GM06990 (cell line): ENCODE data around the gene OTP.

Experiments used
- DNase-seq: peaks from one replicate; pipeline ENCODE4 v3.0.0-alpha.2; 2011; ENCODE audit not compliant: insufficient read length; ENCODE audit errors: extremely low read depth
- H3K27me3 ChIP-seq: replicated peaks from 2 replicates; pipeline ENCODE4 v1.6.0; 2011; ENCODE audit warnings: low read length; ENCODE audit not compliant: control insufficient read depth, insufficient read depth
- H3K36me3 ChIP-seq: 2 replicates; pipeline ENCODE4 v1.5.1; 2011; ENCODE audit warnings: low read length; ENCODE audit not compliant: control insufficient read depth, insufficient read depth
- H3K4me3 ChIP-seq: replicated peaks from 2 replicates; pipeline ENCODE4 v1.5.1; 2011; ENCODE audit warnings: low read depth, mild to moderate bottlenecking, control low read depth, low read length
- TF ChIP-seq, protein P1 (sequence below): IDR thresholded peaks from 2 replicates; pipeline ENCODE4 v1.5.1; 2011; ENCODE audit warnings: low read length, control low read depth, mild to moderate bottlenecking, inconsistent platforms; ENCODE audit not compliant: insufficient read depth, poor library complexity, severe bottlenecking

The OTP gene

GRCh38 chr5:77641397-77641943 is 3.0 kb upstream of the OTP start:
- Histone ChIP-seq H3K36me3 (no peaks in the 10 kb centered on the region), H3K27me3 (no peaks in the 10 kb centered on the region; the same call in none of the 2 replicates), H3K4me3 (no peak overlapping the region)
- DNase-seq, result no peak
- TF ChIP-seq, protein P1, sequence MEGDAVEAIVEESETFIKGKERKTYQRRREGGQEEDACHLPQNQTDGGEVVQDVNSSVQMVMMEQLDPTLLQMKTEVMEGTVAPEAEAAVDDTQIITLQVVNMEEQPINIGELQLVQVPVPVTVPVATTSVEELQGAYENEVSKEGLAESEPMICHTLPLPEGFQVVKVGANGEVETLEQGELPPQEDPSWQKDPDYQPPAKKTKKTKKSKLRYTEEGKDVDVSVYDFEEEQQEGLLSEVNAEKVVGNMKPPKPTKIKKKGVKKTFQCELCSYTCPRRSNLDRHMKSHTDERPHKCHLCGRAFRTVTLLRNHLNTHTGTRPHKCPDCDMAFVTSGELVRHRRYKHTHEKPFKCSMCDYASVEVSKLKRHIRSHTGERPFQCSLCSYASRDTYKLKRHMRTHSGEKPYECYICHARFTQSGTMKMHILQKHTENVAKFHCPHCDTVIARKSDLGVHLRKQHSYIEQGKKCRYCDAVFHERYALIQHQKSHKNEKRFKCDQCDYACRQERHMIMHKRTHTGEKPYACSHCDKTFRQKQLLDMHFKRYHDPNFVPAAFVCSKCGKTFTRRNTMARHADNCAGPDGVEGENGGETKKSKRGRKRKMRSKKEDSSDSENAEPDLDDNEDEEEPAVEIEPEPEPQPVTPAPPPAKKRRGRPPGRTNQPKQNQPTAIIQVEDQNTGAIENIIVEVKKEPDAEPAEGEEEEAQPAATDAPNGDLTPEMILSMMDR, result no peak

GRCh38 chr5:77640589-77641396 is 2.3 kb upstream of the OTP start:
- TF ChIP-seq, protein P1, result no peak
- Histone ChIP-seq H3K36me3 (no peaks in the 10 kb centered on the region), H3K27me3 (no peaks in the 10 kb centered on the region; the same call in none of the 2 replicates), H3K4me3 (no peak overlapping the region)
- no peak for DNase-seq

GRCh38 chr5:77638763-77639671 is 504 bp upstream of the OTP start:
- Histone ChIP-seq H3K27me3 (no peaks in the 10 kb centered on the region; the same call in none of the 2 replicates), H3K36me3 (no peaks in the 10 kb centered on the region), H3K4me3 (no peak overlapping the region)
- DNase-seq, result no peak
- TF ChIP-seq, protein P1, result no peak

- DNase-seq, result no peak
- H3K27me3 ChIP-seq, result no peaks in the 10 kb centered on the region; the same call in none of the 2 replicates
Observed at GRCh38 chr5:77637170-77637997, 1.1 kb downstream of the OTP start.

More at GRCh38 chr5:77637170-77637997, 1.1 kb downstream of the OTP start:
- no peak overlapping the region for H3K4me3 ChIP-seq
- H3K36me3 ChIP-seq, result no peaks in the 10 kb centered on the region
- TF ChIP-seq, protein P1, result no peak
